ENCODE measurements around the gene RNFT2.

DNA sequence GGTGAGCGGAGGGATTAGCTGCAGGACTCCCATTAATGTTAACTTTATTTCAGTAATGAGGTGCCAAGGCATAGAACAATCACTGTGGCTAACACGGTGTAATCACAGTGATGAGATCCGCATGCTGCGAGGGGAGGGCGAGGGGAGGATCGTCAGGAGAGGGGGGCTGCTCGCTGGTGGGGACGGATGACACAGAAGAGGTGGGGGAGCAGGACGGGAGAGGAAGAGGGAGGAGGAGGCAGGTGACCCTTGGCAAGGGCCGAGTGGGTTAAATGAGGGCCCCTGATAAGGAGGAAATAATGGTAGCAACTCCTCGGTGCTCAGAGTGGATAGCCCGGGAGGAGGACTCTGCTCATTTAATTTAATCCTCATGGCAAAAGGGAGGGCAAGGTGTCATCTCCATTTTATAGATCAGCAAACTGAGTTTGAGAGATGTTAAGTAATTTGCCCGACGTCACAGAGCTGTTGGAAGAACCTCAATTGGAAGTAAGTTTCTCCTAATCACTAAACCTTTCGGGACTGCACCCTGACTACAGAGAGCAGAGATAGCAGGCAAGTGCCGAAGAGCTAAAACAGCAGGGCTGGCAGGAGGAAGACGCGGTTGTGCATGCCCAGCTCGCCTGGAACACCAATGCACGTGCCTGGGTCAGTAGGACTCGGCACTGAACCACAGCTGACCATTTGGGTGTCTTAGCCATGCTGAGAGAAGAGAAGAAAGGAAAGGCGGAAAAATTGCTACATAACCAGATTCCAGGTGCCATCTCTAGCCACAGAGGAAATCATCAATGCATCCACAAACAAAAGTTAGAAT is 43.3 kb upstream of the RNFT2 start:
- TF ChIP-seq, protein P1, sequence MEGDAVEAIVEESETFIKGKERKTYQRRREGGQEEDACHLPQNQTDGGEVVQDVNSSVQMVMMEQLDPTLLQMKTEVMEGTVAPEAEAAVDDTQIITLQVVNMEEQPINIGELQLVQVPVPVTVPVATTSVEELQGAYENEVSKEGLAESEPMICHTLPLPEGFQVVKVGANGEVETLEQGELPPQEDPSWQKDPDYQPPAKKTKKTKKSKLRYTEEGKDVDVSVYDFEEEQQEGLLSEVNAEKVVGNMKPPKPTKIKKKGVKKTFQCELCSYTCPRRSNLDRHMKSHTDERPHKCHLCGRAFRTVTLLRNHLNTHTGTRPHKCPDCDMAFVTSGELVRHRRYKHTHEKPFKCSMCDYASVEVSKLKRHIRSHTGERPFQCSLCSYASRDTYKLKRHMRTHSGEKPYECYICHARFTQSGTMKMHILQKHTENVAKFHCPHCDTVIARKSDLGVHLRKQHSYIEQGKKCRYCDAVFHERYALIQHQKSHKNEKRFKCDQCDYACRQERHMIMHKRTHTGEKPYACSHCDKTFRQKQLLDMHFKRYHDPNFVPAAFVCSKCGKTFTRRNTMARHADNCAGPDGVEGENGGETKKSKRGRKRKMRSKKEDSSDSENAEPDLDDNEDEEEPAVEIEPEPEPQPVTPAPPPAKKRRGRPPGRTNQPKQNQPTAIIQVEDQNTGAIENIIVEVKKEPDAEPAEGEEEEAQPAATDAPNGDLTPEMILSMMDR (IDR thresholded peaks at IDR 0.05): no peak
- no peak for TF ChIP-seq POLR2A (IDR thresholded peaks at IDR 0.05)
